ENCODE data around the gene NUP43.

The NUP43 gene

DNA sequence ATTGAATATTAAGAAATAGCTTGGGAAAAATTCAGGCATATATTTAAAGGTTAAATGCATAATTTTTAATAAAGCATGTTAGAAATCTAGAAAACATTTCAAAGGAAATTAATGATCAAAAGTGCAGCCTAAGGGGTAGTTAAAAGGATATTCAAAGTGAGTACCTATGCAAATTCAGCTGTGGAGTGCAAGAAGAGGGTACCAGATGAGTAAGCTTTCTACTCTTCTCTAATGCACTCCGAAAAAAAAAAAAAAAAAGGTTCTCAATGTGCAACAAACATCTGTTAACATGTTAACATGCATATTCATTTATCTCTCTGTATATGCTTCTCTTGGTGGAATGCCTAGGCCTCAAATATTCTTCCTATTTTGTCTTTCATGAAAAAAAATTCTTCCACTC, 65.8 kb downstream of the NUP43 start:
- H3K4me2 ChIP-seq: no peak overlapping the region
- peaks cover 50% of the 10 kb centered on the region for H4K20me1 ChIP-seq
- H3K9me3 ChIP-seq: no peaks in the 10 kb centered on the region
- H3K27ac ChIP-seq: no peak overlapping the region
- H3K9ac ChIP-seq: no peak overlapping the region
- no peak for TF ChIP-seq Cebpa-rat (IDR thresholded peaks at IDR 0.05)
- no peaks in the 10 kb centered on the region for H3K4me1 ChIP-seq
- no peaks in the 10 kb centered on the region for H3K27me3 ChIP-seq
- H3K4me3 ChIP-seq: no peak overlapping the region
- H3K36me3 ChIP-seq: peaks cover 90% of the 10 kb centered on the region

Data from BLaER1 (cell line).